Sigmoid colon (tissue), 7 donors: ENCODE results near the gene RXRA. TPM values are rescaled to one million over a fixed set of nuclear protein-coding genes. Genes with fewer than 3 reads are reported as not detected.

Experiments
- DNase-seq: peaks from one replicate; pipeline ENCODE4 v3.0.0-alpha.2; 2019
- H3K27ac ChIP-seq, 4 donors: fragments of 200-600 bp; sonication (generic); one replicate each; pipeline ENCODE4 v1.5.1; 2016 to 2019; ENCODE audit warnings: mild to moderate bottlenecking in 1 of 4
- H3K27me3 ChIP-seq, 3 donors: fragments of 200-600 bp; sonication (generic); one replicate each; pipeline ENCODE4 v1.5.1; 2019; ENCODE audit warnings: mild to moderate bottlenecking in 1 of 3
- H3K36me3 ChIP-seq, 4 donors: fragments of 200-600 bp; sonication (generic); one replicate each; pipeline ENCODE4 v1.5.1; 2016 to 2019
- H3K4me1 ChIP-seq, 4 donors: fragments of 200-600 bp; sonication (generic); one replicate each; pipeline ENCODE4 v1.5.1; 2017 to 2019
- H3K4me3 ChIP-seq, 4 donors: fragments of 200-600 bp; sonication (generic); one replicate each; pipeline ENCODE4 v1.5.1; 2017 to 2019; ENCODE audit warnings: mild to moderate bottlenecking in 2 of 4, moderate library complexity in 1 of 4
- H3K9me3 ChIP-seq, 4 donors: fragments of 200-600 bp in 3 of 4; sonication (generic) in 3 of 4; one replicate each; pipeline versions ENCODE4 v1.5.1 to v1.6.1; 2013 to 2019
- CTCF ChIP-seq, 4 experiments: fragments of 450-650 bp in 3 of 4; fragments of 200-600 bp in 1 of 4; IDR thresholded peaks; one replicate each; pipeline ENCODE4 v1.5.1; 2016 to 2019; ENCODE audit warnings: antibody characterized with exemption in 4 of 4, mild to moderate bottlenecking in 3 of 4, moderate library complexity in 2 of 4
- EP300 ChIP-seq, 4 donors: sonication (generic); formaldehyde crosslinking; IDR thresholded peaks; one replicate each; pipeline ENCODE4 v1.6.1; 2017; ENCODE audit warnings: antibody characterized with exemption in 4 of 4
- POLR2A ChIP-seq, 2 donors: fragments of 450-650 bp; IDR thresholded peaks; one replicate each; pipeline ENCODE4 v1.6.1; 2016; ENCODE audit warnings: antibody characterized with exemption in 2 of 2, mild to moderate bottlenecking in 2 of 2, moderate library complexity in 2 of 2
- POLR2AphosphoS5 ChIP-seq, 4 donors: sonication (generic); formaldehyde crosslinking; IDR thresholded peaks; one replicate each; pipeline ENCODE4 v1.6.1; 2017; ENCODE audit warnings: antibody characterized with exemption in 4 of 4
- WGBS, 2 donors: extraction: QIAGEN DNeasy Blood & Tissue Kit; methylation state at CpG; one replicate each; pipeline ENCODE4 v1.1.7; 2013; 5-methylcytosine and 5-hydroxymethylcytosine counted together
- intact Hi-C: fragments of 100-400 bp; cut with DNase I; formaldehyde crosslinking; loops from one replicate; pipeline ENCODE4 v1.15.1; 2023
- polyA plus RNA-seq, 3 donors: library from polyadenylated mRNA; stranded (reverse); fragments of 200-250 nt; gene quantifications; one replicate each; pipeline ENCODE4 v1.2.3, GENCODE V29; 2013
- total RNA-seq, 4 donors: library from RNA; depleted of rRNA; stranded (reverse); fragments of >200 nt; gene quantifications; one replicate each; pipeline ENCODE4 v1.1.0, GENCODE V29; 2016
- donor health status: healthy with polysubstance abuse.
- donor health status: Bipolar disorder and iron deficiency.
- donor health status: healthy.

Gene RXRA
- total and polyA plus RNA-seq, 7 donors, result 26.7 to 50.8 (median 35.7) TPM

GRCh38 chr9:134422301-134423090, 96.2 kb downstream of the RXRA start:
- H3K4me3 ChIP-seq, result no peak overlapping the region
- DNase-seq, result no peak
- TF ChIP-seq POLR2A (IDR thresholded peaks at IDR 0.05) (no peak), EP300 (IDR thresholded peaks at IDR 0.05) (no peak), POLR2AphosphoS5 (IDR thresholded peaks at IDR 0.05) (no peak), CTCF (IDR thresholded peaks at IDR 0.05) (no peak)
- no peaks in the 10 kb centered on the region for H3K9me3 ChIP-seq
- no peaks in the 10 kb centered on the region for H3K27me3 ChIP-seq
- intact Hi-C loops, result no loop called here
- H3K27ac ChIP-seq, result peak overlapping the region in 1 of 4 donors; percentile 27
- WGBS, 2 donors, result 28 to 63% methylated on average over 32 of the region's 32 CpGs
- peaks cover 0 to 46% (median 28%) of the 10 kb centered on the region in 4 donors for H3K4me1 ChIP-seq
- peaks cover under 1 to 73% (median 31%) of the 10 kb centered on the region in 4 donors for H3K36me3 ChIP-seq

- peaks cover 0 to 39% (median 21%) of the 10 kb centered on the region in 4 donors for H3K4me1 ChIP-seq
- intact Hi-C loops, result no loop called here
- no peak overlapping the region for H3K4me3 ChIP-seq
These were observed 96.9 kb downstream of the RXRA start for GRCh38 chr9:134423166-134423565.

GRCh38 chr9:134423749-134424148, 97.5 kb downstream of the RXRA start:
- Histone ChIP-seq H3K4me1 (peaks cover 0 to 33% (median 16%) of the 10 kb centered on the region in 4 donors), H3K27me3 (no peaks in the 10 kb centered on the region), H3K4me3 (no peak overlapping the region), H3K36me3 (peaks cover 0 to 62% (median 28%) of the 10 kb centered on the region in 4 donors), H3K9me3 (no peaks in the 10 kb centered on the region), H3K27ac (no peak overlapping the region)
- no peak for DNase-seq
- TF ChIP-seq EP300 (IDR thresholded peaks at IDR 0.05) (no peak), POLR2A (IDR thresholded peaks at IDR 0.05) (no peak), POLR2AphosphoS5 (IDR thresholded peaks at IDR 0.05) (no peak), CTCF (IDR thresholded peaks at IDR 0.05) (no peak)
- WGBS, 2 donors, result 85 to 86% methylated on average over 15 of the region's 15 CpGs
- intact Hi-C loops, result no loop called here

More at GRCh38 chr9:134423166-134423565, 96.9 kb downstream of the RXRA start:
- Histone ChIP-seq H3K36me3 (peaks cover 0 to 66% (median 28%) of the 10 kb centered on the region in 4 donors), H3K27me3 (no peaks in the 10 kb centered on the region), H3K27ac (no peak overlapping the region), H3K9me3 (no peaks in the 10 kb centered on the region)
- WGBS, 2 donors, result 86 to 87% methylated on average over 15 of the region's 15 CpGs
- DNase-seq, result no peak
- TF ChIP-seq POLR2A (IDR thresholded peaks at IDR 0.05), result no peak

GRCh38 chr9:134424818-134425217, 98.6 kb downstream of the RXRA start:
- TF ChIP-seq CTCF (IDR thresholded peaks at IDR 0.05) (no peak), EP300 (IDR thresholded peaks at IDR 0.05) (no peak), POLR2AphosphoS5 (IDR thresholded peaks at IDR 0.05) (no peak), POLR2A (IDR thresholded peaks at IDR 0.05) (no peak)
- Histone ChIP-seq H3K4me3 (no peak overlapping the region), H3K36me3 (peaks cover 0 to 65% (median 25%) of the 10 kb centered on the region in 4 donors), H3K4me1 (peaks cover 0 to 24% (median 12%) of the 10 kb centered on the region in 4 donors), H3K9me3 (no peaks in the 10 kb centered on the region), H3K27me3 (no peaks in the 10 kb centered on the region), H3K27ac (no peak overlapping the region)
- no peak for DNase-seq
- intact Hi-C loops, result no loop called here
- 67 to 87% methylated on average over 9 of the region's 9 CpGs for WGBS, 2 donors

- no peak for DNase-seq
- H3K27me3 ChIP-seq, result no peaks in the 10 kb centered on the region
- no peaks in the 10 kb centered on the region for H3K9me3 ChIP-seq
- TF ChIP-seq POLR2AphosphoS5 (IDR thresholded peaks at IDR 0.05), result no peak
- no peak for TF ChIP-seq POLR2A (IDR thresholded peaks at IDR 0.05)
- no peak for TF ChIP-seq CTCF (IDR thresholded peaks at IDR 0.05)
- no peak for TF ChIP-seq EP300 (IDR thresholded peaks at IDR 0.05)
- intact Hi-C loops, result no loop called here
- peaks cover 0 to 22% (median 10%) of the 10 kb centered on the region in 4 donors for H3K4me1 ChIP-seq
- WGBS, 2 donors, result 73 to 81% methylated on average over 9 of the region's 9 CpGs
- no peak overlapping the region for H3K27ac ChIP-seq
- H3K4me3 ChIP-seq, result no peak overlapping the region
- peaks cover 0 to 65% (median 25%) of the 10 kb centered on the region in 4 donors for H3K36me3 ChIP-seq
These were observed 99.1 kb downstream of the RXRA start for GRCh38 chr9:134425401-134425800.
